Duodenal mucosa (tissue), 2 donors: ENCODE data around the gene MT1M.
"Not testable (repeated sequence)": the region's sequence is repeated elsewhere in the genome, so short reads cannot be mapped to it uniquely, and the experiment has no call there.

Source experiments
- H3K27ac ChIP-seq: one replicate; pipeline ENCODE4 v1.7.0; 2013; ENCODE audit warnings: low read depth, low read length
- H3K27me3 ChIP-seq, 2 donors: one replicate each; pipeline ENCODE4 v1.7.0; 2013; ENCODE audit warnings: low read length in 2 of 2, control low read depth in 1 of 2; ENCODE audit not compliant: insufficient read depth in 2 of 2, control insufficient read depth in 1 of 2
- H3K36me3 ChIP-seq, 2 donors: one replicate each; pipeline ENCODE4 v1.7.0; 2013; ENCODE audit warnings: low read length in 2 of 2, control low read depth in 1 of 2; ENCODE audit not compliant: insufficient read depth in 2 of 2, control insufficient read depth in 1 of 2
- H3K4me1 ChIP-seq, 2 donors: one replicate each; pipeline ENCODE4 v1.7.0; 2013; ENCODE audit warnings: low read length in 2 of 2, control low read depth in 1 of 2; ENCODE audit not compliant: insufficient read depth in 2 of 2, control insufficient read depth in 1 of 2
- H3K4me3 ChIP-seq, 2 donors: one replicate each; pipeline ENCODE4 v1.7.0; 2013; ENCODE audit warnings: low read length in 2 of 2, low read depth in 1 of 2
- H3K9ac ChIP-seq, 2 donors: one replicate each; pipeline ENCODE4 v1.7.0; 2013; ENCODE audit warnings: low read length in 2 of 2, low read depth in 1 of 2
- H3K9me3 ChIP-seq, 2 donors: one replicate each; pipeline ENCODE4 v1.7.0; 2013; ENCODE audit warnings: low read length in 2 of 2, control low read depth in 1 of 2; ENCODE audit not compliant: control insufficient read depth in 1 of 2

The MT1M gene

GRCh38 chr16:56617212-56618085 lies 15.0 kb upstream of the MT1M start:
- Histone ChIP-seq H3K9me3 (no peaks in the 10 kb centered on the region), H3K27me3 (no peaks in the 10 kb centered on the region), H3K9ac (peak overlapping the region; percentile 51 to 63), H3K4me1 (peaks cover 10 to 13% of the 10 kb centered on the region in 2 donors), H3K4me3 (peak overlapping the region; percentile 61 to 65), H3K36me3 (no peaks in the 10 kb centered on the region), H3K27ac (no peak overlapping the region)

GRCh38 chr16:56618138-56618537 lies 14.3 kb upstream of the MT1M start:
- H3K27ac ChIP-seq, result no peak overlapping the region
- H3K9ac ChIP-seq, result no peak overlapping the region
- H3K9me3 ChIP-seq, result no peaks in the 10 kb centered on the region
- H3K4me1 ChIP-seq, result peaks cover 10 to 13% of the 10 kb centered on the region in 2 donors
- no peaks in the 10 kb centered on the region for H3K27me3 ChIP-seq
- H3K4me3 ChIP-seq, result peak overlapping the region in 1 of 2 donors; percentile 61
- H3K36me3 ChIP-seq, result no peaks in the 10 kb centered on the region

DNA sequence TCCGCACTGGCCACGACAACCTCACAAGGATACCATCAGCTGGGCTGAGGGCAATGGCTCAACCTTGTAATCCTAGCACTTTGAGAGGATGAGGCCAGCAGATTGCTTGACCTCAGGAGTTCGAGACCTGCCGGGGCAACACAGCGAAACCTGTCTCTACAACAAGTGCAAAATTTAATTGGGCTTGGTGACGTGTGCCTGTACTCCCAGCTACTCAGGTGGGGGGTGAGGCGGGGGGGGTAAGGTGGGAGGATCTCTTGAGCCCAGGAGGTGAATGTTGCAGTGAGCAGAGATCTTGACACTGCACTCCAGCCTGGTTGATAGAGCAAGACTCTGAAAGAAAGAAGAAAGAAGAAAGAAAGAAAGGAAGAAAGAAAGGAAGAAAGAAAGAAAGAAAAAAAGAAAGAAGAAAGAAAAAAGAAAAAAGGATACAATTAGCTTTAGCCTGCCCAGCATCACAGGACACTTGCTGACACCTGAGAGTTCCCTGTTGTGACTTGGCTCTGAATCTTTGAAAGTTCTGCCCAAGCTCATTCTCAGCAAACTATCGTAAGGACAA lies 12.0 kb upstream of the MT1M start:
- H3K27me3 ChIP-seq, result no peaks in the 10 kb centered on the region
- no peaks in the 10 kb centered on the region for H3K36me3 ChIP-seq
- no peaks in the 10 kb centered on the region for H3K9me3 ChIP-seq
- peaks cover 10 to 13% of the 10 kb centered on the region in 2 donors for H3K4me1 ChIP-seq
- H3K4me3 ChIP-seq, result no peak overlapping the region
- no peak overlapping the region for H3K9ac ChIP-seq
- H3K27ac ChIP-seq, result no peak overlapping the region

- not testable (repeated sequence) for H3K27ac ChIP-seq
Measured at GRCh38 chr16:56621665-56622445, 10.6 kb upstream of the MT1M start.

GRCh38 chr16:56623184-56623583 lies 9.3 kb upstream of the MT1M start:
- not testable (repeated sequence) for H3K27ac ChIP-seq, H3K9me3 ChIP-seq, H3K4me3 ChIP-seq, H3K27me3 ChIP-seq, H3K4me1 ChIP-seq, H3K9ac ChIP-seq, H3K36me3 ChIP-seq

More at GRCh38 chr16:56621665-56622445, 10.6 kb upstream of the MT1M start:
- not testable (repeated sequence) for H3K4me3 ChIP-seq, H3K27me3 ChIP-seq, H3K9ac ChIP-seq, H3K9me3 ChIP-seq, H3K36me3 ChIP-seq
- H3K4me1 ChIP-seq, result peaks cover 12 to 14% of the 10 kb centered on the region in 2 donors

DNA sequence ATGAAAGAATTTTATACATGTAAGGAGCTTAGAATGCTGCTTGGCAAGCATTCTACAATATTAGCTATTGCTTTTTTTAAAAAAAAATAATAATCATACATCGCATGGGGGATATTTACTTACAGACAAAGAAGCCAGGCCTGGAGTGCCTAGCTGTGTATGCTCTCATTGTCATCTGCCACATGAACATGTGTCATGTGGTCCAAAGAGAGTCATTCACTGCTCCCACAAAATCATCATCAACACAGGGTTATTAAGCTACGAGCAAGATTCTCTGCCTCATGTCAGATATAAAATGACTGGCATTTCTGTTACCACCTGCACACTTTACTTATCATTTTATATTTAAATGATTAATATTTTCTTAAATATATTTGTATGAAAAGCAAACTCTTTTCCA lies 8.8 kb upstream of the MT1M start:
- no peak overlapping the region for H3K9ac ChIP-seq
- no peak overlapping the region for H3K4me3 ChIP-seq
- peaks cover 0 to 5% of the 10 kb centered on the region in 2 donors for H3K4me1 ChIP-seq
- no peaks in the 10 kb centered on the region for H3K36me3 ChIP-seq
- H3K27ac ChIP-seq, result no peak overlapping the region
- no peaks in the 10 kb centered on the region for H3K27me3 ChIP-seq
- no peaks in the 10 kb centered on the region for H3K9me3 ChIP-seq

GRCh38 chr16:56625140-56625942 lies 7.1 kb upstream of the MT1M start, which contains the start of gene MT1E:
MT1E (plus strand) TSS chr16:56625781; CDS start chr16:56625852, 71 bp downstream.
- Histone ChIP-seq H3K9ac (peak within 1 kb of the TSS; percentile 85 to 96), H3K4me3 (peak within 1 kb of the TSS; percentile 76 to 90), H3K27ac (peak within 1 kb of the TSS; percentile 86), H3K27me3 (no peaks in the 10 kb centered on the region), H3K4me1 (peaks cover 0 to 5% of the 10 kb centered on the region in 2 donors), H3K36me3 (no peaks in the 10 kb centered on the region), H3K9me3 (no peaks in the 10 kb centered on the region)

- H3K27me3 ChIP-seq, result no peaks in the 10 kb centered on the region
- no peaks in the 10 kb centered on the region for H3K9me3 ChIP-seq
- peak overlapping the region; percentile 76 to 90 for H3K4me3 ChIP-seq
- peak overlapping the region; percentile 85 to 96 for H3K9ac ChIP-seq
- peak overlapping the region; percentile 86 for H3K27ac ChIP-seq
- peaks cover 0 to 5% of the 10 kb centered on the region in 2 donors for H3K4me1 ChIP-seq
- no peaks in the 10 kb centered on the region for H3K36me3 ChIP-seq
Measured at GRCh38 chr16:56625943-56626654, 6.4 kb upstream of the MT1M start.

GRCh38 chr16:56626685-56627084 lies 5.8 kb upstream of the MT1M start:
- Histone ChIP-seq H3K4me1 (peaks cover 0 to 5% of the 10 kb centered on the region in 2 donors), H3K27me3 (no peaks in the 10 kb centered on the region), H3K9me3 (no peaks in the 10 kb centered on the region), H3K4me3 (peak overlapping the region; percentile 76 to 90), H3K36me3 (no peaks in the 10 kb centered on the region), H3K27ac (peak overlapping the region; percentile 86), H3K9ac (peak overlapping the region; percentile 85 to 96)
